D341Med (cell line): Measurements from ENCODE around the gene SPOCK1.

ENCODE experiments used
- DNase-seq: peaks from one replicate; pipeline ENCODE4 v3.0.0; 2012; ENCODE audit warnings: low spot score

The SPOCK1 gene

GRCh38 chr5:137492331-137492730 lies 6.8 kb downstream of the SPOCK1 start:
- DNase-seq = no peak

DNA sequence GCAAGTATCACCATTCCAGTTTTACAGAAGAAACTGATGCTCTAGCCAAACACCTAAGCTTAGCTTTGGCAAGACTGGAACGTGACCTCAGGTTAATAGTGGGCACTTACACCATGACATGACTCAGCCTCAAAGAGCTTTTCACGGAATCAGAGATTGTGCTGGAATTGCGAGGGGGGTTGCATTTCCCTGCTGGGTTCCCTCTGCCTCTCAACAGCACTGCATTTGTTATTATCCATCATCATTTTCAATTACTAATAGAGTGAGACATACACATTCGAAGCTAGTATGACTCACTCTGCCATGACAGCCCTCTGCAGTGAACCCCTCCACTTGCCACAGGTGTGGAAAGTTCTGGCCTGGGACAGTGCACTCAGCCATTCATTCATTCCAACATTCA lies 8.0 kb downstream of the SPOCK1 start:
- no peak for DNase-seq

GRCh38 chr5:137490591-137490990 lies 8.5 kb downstream of the SPOCK1 start:
- no peak for DNase-seq

GRCh38 chr5:137488974-137489373 lies 10.2 kb downstream of the SPOCK1 start:
- DNase-seq = no peak

DNA sequence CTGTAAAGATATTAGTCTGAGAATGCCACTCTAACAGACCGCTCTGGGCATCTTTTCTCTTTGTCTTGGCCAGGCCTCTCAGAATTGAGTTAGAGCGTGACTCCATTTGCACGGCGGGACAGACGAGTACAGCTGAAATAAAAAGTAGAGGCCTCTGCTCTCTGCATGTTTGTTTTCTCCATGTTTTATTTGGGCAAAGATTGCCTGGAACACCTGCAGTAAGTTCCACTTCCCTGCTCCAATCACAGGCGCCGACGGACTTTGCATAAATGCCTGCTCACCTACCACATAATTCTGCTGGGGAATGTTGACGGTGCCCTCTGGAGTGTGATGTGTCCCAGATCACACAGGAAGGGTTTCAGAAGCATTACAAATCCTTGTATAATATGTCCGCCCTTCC lies 10.6 kb downstream of the SPOCK1 start:
- DNase-seq = no peak

DNA sequence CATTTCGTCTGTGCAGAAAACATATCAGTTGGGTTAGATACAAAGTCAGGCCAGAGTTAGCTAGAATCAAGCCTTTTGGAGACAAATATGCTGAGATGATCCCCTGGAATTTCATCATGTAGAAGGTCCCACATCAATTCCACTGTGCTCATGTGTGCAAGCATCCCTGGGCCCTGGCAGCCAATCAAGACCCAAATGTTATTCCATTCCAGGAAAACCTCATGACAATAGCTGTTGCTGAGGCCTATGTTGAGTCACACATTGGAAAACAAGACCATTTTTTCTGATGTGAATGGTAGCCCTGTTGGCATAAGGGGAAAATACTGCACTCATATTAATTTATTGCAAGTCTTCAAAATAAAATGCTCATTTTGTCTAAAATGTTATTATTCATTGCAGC lies 11.5 kb downstream of the SPOCK1 start:
- DNase-seq = no peak

DNA sequence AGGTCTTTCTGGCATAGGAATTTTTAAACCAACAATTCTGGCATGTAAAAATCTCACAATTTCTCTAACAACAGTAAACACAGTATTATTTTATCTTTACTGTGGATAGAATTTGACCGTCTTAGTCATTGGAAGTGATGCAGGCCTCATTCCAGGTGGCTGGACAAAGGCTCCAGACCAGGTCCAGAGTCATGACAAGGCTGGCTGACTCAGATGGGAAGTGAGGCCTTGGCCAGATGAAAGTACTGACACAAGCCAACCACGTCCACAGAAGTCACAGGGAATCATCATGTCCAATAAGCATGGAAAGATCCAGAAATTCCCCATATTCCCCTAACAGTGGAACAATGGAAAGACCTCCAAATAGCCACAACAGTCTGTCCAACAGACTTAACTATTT lies 12.4 kb downstream of the SPOCK1 start:
- DNase-seq = no peak

- no peak for DNase-seq
These were observed 17.5 kb downstream of the SPOCK1 start for GRCh38 chr5:137481596-137481995.

DNA sequence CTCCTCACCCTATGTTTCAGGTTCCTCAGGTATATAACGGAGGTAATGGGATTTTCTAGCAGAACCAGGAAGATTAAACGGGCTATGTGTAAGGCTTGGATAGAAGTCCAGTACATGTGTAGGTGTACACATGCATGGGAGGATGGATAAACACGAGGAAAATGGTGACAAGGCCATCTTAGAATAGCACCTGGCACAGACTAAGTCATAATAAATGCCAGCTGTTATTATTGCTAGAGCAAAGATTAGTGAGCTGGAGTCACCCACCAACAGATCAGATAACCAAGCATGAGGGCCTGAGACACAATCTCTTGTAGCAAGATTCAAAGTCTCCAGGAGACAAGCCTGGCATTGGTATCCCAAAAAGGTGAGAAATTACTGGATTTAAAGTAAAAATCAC lies 21.1 kb downstream of the SPOCK1 start:
- no peak for DNase-seq

DNA sequence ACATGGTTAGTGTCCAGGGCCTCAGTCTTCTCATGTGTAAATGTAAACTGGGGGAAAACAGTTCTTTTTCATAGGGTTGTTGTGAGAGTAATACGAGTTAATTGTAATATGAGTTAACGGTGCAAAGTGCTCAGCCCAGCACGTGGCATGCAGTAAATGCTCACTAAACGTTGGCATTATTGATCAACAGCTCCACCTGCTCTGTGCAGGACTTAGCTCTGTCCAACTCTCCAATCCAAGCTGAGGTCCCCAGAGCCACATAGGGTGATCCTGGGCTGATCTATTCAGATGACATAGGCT lies 28.3 kb downstream of the SPOCK1 start:
- DNase-seq = no peak

- no peak for DNase-seq
These were observed 28.8 kb downstream of the SPOCK1 start for GRCh38 chr5:137470111-137470920.

- no peak for DNase-seq
These were observed 32.2 kb downstream of the SPOCK1 start for GRCh38 chr5:137466889-137467288.

GRCh38 chr5:137465930-137466329 lies 33.2 kb downstream of the SPOCK1 start:
- no peak for DNase-seq

- no peak for DNase-seq
These were observed 36.2 kb downstream of the SPOCK1 start for GRCh38 chr5:137462816-137463520.

- no peak for DNase-seq
These were observed 36.9 kb downstream of the SPOCK1 start for GRCh38 chr5:137462265-137462590.

- no peak for DNase-seq
These were observed 37.5 kb downstream of the SPOCK1 start for GRCh38 chr5:137461391-137462264.

DNA sequence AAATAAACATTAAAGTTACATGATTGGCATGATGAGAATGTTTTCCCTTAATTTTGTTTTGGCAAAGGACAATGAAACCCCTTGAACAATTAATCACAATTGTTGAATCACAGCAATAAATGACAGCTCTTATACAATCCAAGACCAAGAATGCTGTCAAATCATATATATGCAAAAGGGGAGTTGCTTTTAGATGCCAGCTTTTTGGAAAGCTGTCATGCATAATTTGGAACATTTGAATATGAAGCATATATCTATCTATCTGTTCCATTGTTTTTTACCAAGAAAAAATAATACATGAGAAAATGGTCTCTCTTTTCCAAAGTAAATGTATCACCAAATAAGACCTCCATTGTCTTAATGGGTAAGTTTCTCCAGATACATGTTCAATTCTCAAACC lies 44.5 kb downstream of the SPOCK1 start:
- no peak for DNase-seq

DNA sequence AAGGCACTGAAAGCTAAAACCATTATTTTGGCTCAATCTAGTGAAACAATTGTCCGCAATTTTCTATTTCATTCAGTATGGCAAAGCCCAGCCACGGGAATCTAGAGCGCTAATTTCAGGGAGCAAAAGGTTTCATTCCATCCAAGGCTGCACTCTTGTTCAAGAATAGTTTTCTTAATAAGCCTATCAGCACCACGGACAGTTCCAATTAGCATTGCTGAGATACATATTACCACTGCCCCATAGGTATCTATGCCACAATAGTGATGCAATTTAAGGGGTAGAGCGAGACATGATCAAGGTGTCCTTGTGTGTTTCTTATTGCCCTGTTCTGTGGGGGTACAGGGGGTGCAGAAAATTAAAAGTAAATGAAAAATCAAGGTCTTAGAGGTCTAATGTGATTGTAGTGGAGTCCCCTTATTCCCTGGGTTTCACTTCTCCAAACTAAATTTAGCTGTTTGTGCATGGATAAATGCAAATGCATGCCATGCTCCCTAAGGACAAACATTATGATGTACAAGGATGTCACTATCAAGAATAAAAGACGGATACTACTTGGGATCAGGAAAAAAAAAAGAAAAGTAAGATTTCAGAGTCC lies 45.5 kb downstream of the SPOCK1 start:
- no peak for DNase-seq

GRCh38 chr5:137450759-137451158 lies 48.4 kb downstream of the SPOCK1 start:
- DNase-seq = no peak

DNA sequence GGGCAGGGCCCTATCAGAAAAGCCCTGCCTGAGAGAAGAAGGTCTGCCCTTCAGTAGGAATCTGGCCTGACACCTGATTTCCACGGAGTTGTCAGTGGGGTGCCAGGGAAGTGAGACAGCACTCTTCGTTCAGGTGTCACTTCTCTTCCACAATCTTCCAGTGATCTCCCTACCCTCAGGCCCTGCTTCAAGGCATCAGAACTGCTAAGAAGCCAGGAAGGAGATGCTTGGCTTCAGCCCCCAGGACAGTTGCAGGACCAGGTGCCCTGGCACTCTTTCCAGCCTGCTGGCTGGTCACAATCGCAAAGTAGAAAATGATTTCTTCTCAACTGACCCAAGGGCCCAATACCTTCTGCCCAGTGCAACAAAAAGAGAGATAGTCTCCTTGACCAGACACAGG lies 50.3 kb downstream of the SPOCK1 start:
- no peak for DNase-seq

DNA sequence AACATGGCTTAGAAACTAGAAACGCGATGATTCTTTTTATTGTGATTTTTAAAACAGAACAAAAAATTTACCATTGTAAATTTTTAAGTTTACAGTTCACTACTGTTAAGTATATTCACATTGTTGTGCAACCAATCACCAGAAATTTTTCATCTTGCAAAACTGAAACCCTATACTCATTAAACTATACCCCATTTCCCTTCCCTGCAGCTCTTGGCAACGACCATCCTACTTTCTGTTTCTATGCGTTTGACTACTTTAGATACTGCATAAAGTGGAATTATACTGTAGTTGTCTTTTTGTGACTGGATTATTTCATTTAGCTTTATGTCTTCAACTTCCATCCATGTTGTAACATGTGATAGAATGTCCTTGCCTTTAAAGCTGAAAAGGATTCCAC lies 52.5 kb downstream of the SPOCK1 start:
- no peak for DNase-seq

DNA sequence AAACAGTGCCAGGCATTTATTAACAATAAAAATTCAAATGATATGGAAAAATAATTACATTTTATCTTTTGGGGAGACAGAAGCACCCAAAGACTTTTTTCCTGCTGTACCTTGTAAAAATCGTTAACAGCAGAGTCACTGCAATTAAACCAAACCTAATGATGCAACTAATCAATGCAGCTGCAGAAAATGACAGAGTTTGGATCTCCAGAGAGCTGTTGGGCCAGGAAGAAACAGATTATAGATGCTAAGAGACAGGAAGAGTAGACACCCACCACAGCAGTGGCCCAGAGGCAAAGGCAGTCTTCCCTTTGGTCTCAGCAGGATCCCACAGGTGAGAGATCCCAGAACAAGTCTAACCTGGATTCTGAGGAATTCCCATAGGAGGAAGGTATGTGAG lies 53.0 kb downstream of the SPOCK1 start:
- no peak for DNase-seq

DNA sequence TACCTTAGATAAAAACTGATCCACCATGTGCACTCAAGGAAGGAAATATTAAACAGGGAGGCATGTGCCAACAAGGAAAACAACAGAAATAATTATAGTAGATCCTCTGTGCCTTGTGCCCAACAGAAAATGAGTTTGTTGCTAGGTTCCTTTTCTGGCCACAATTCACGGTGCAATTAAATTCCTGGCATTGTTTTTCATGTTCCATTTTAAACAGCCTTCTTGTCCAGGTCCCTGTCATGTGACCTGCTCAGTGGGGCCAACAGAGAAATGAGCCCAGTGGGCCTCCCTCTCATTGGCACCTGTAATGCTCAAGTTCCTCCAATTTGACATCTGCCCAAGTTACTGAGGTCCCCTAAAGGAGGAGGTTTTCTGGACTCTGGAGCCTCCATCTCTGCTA lies 56.5 kb downstream of the SPOCK1 start:
- DNase-seq = no peak
